ENCODE measurements around the gene LRRC4B.

DNA sequence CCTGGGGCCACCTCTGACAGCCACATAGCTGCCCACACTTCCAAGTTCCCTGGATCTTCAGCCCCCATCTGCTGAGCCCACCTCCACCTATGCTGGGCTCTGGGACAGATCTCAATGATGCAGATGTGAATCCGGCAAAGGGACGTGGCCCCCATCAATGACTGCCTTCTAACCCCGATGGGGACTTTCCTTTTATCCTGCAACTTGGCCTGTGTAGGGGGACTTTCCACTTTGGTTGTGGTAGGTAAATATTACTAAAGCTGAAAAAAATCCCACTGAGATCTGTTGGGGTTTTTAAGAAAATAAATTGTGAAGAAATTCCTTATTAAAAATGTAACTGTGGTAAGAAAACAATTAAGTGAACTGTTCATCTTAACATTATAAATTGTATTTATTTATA lies 33.8 kb downstream of the LRRC4B start:
- TF ChIP-seq, protein P1, sequence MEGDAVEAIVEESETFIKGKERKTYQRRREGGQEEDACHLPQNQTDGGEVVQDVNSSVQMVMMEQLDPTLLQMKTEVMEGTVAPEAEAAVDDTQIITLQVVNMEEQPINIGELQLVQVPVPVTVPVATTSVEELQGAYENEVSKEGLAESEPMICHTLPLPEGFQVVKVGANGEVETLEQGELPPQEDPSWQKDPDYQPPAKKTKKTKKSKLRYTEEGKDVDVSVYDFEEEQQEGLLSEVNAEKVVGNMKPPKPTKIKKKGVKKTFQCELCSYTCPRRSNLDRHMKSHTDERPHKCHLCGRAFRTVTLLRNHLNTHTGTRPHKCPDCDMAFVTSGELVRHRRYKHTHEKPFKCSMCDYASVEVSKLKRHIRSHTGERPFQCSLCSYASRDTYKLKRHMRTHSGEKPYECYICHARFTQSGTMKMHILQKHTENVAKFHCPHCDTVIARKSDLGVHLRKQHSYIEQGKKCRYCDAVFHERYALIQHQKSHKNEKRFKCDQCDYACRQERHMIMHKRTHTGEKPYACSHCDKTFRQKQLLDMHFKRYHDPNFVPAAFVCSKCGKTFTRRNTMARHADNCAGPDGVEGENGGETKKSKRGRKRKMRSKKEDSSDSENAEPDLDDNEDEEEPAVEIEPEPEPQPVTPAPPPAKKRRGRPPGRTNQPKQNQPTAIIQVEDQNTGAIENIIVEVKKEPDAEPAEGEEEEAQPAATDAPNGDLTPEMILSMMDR (IDR thresholded peaks at IDR 0.05), result no peak
- TF ChIP-seq POLR2A (IDR thresholded peaks at IDR 0.05), result no peak

Data from thyroid gland (tissue), 4 donors.